ENCODE data around the gene APOL2.

APOL2 gene

GRCh38 chr22:36198536-36198935 is 40.8 kb downstream of the APOL2 start:
- ChIA-PET CTCF (interaction anchor here (1.2 to 12.3 kb wide), 6 partner anchors 9 to 290 kb away, joined by 3 to 76 read pairs (median 28); partner anchors contain the start of gene APOL2), POLR2A (no interaction called here)
- TF ChIP-seq CTCF (IDR thresholded peaks at IDR 0.05; ENCODE audit: insufficient read depth, low read length, missing control alignments), result no peak
- H3K4me3 ChIP-seq (ENCODE audit: low read depth, low read length), result no peak overlapping the region
- no peak for DNase-seq (ENCODE audit: low read depth, low spot score)

GRCh38 chr22:36197514-36198146 is 41.7 kb downstream of the APOL2 start:
- TF ChIP-seq CTCF (IDR thresholded peaks at IDR 0.05; ENCODE audit: insufficient read depth, low read length, missing control alignments), result no peak
- no peak for DNase-seq (ENCODE audit: low read depth, low spot score)
- ChIA-PET CTCF (interaction anchor here (0.6 to 12.3 kb wide), 9 partner anchors 8 to 291 kb away, joined by 4 to 76 read pairs (median 8); partner anchors contain the start of gene APOL2), POLR2A (no interaction called here)
- no peak overlapping the region for H3K4me3 ChIP-seq (ENCODE audit: low read depth, low read length)

GRCh38 chr22:36197065-36197440 is 42.3 kb downstream of the APOL2 start:
- no peak for TF ChIP-seq CTCF (IDR thresholded peaks at IDR 0.05; ENCODE audit: insufficient read depth, low read length, missing control alignments)
- ChIA-PET POLR2A (no interaction called here), CTCF (interaction anchor here (1.2 to 12.3 kb wide), 8 partner anchors 11 to 292 kb away, joined by 3 to 76 read pairs (median 16); partner anchors contain the start of gene APOL2)
- no peak overlapping the region for H3K4me3 ChIP-seq (ENCODE audit: low read depth, low read length)
- DNase-seq (ENCODE audit: low read depth, low spot score), result no peak

- TF ChIP-seq CTCF (IDR thresholded peaks at IDR 0.05; ENCODE audit: insufficient read depth, low read length, missing control alignments), result no peak
- DNase-seq (ENCODE audit: low read depth, low spot score), result no peak
- ChIA-PET CTCF (interaction anchor here (0.9 to 12.3 kb wide), 12 partner anchors 10 to 292 kb away, joined by 3 to 76 read pairs (median 6); partner anchors contain the start of gene APOL2), POLR2A (no interaction called here)
- no peak overlapping the region for H3K4me3 ChIP-seq (ENCODE audit: low read depth, low read length)
Measured at GRCh38 chr22:36196254-36197064, 42.9 kb downstream of the APOL2 start.

GRCh38 chr22:36194971-36195370 is 44.4 kb downstream of the APOL2 start:
- DNase-seq (ENCODE audit: low read depth, low spot score), result no peak
- peak; percentile 65 for TF ChIP-seq CTCF (IDR thresholded peaks at IDR 0.05; ENCODE audit: insufficient read depth, low read length, missing control alignments)
- no peak overlapping the region for H3K4me3 ChIP-seq (ENCODE audit: low read depth, low read length)
- ChIA-PET CTCF (interaction anchor here (0.7 to 12.3 kb wide), 24 partner anchors 9 to 294 kb away, joined by 3 to 76 read pairs (median 4); partner anchors contain the start of gene APOL2), POLR2A (interaction anchor here (0.6 kb wide), 2 partner anchors 21 to 333 kb away, joined by 3 read pairs; no protein-coding TSS in a partner anchor)

- TF ChIP-seq CTCF (IDR thresholded peaks at IDR 0.05; ENCODE audit: insufficient read depth, low read length, missing control alignments), result no peak
- POLR2A ChIA-PET, result interaction anchor here (0.6 kb wide), 1 partner anchor 21 kb away, joined by 3 read pairs; no protein-coding TSS in a partner anchor
- no peak overlapping the region for H3K4me3 ChIP-seq (ENCODE audit: low read depth, low read length)
Measured at GRCh38 chr22:36194385-36194784, 44.9 kb downstream of the APOL2 start.

More at GRCh38 chr22:36194385-36194784, 44.9 kb downstream of the APOL2 start:
- CTCF ChIA-PET, result interaction anchor here (0.8 to 12.3 kb wide), 21 partner anchors 8 to 294 kb away, joined by 3 to 76 read pairs (median 4); partner anchors contain the start of gene APOL2
- DNase-seq (ENCODE audit: low read depth, low spot score), result no peak

Measured in AG04449 (cell line).